HepG2 (cell line): Measurements from ENCODE around the gene BTF3L4. TPM values are rescaled to one million over a fixed set of nuclear protein-coding genes. Genes with fewer than 3 reads are reported as not detected.

ENCODE experiments used
- ATAC-seq: fragments of 200-7000 bp; cut with Tn5 transposase; 3 replicates; pipeline ENCODE4 v1.9.1; 2020; ENCODE audit warnings: mild to moderate bottlenecking, moderate library complexity
- BruUV-seq: library from RNA; stranded (reverse); fragments of 400-500 nt; replicated peaks from 2 replicates; lab custom pipeline; 2021; lab: Mats Ljungman, UMichigan
- CTCF ChIA-PET: fragments of 300-600 bp; formaldehyde crosslinking; extraction: SDS; loops from one replicate; lab custom pipeline; 2021; ENCODE audit warnings: low total read pairs, inconsistent platforms, low intra/inter-chr PET ratio; lab: Yijun Ruan, JAX
- POLR2A ChIA-PET: fragments of 350-600 bp; sonication (Branson Sonifier 250); formaldehyde crosslinking; loops from one replicate; lab custom pipeline; 2020; ENCODE audit warnings: antibody characterized with exemption, inconsistent platforms; lab: Yijun Ruan, JAX
- DNase-seq: peaks from one replicate; pipeline ENCODE4 v3.0.0-alpha.2; 2015; ENCODE audit warnings: low spot score
- FAIRE-seq: peaks from 3 replicates; lab custom pipeline; 2011; peaks lifted over from hg19 to GRCh38; lab: Jason Lieb, UNC
- H2AFZ ChIP-seq: one replicate; pipeline ENCODE4 v1.6.1; 2011; ENCODE audit warnings: low read length, inconsistent platforms
- H3K27ac ChIP-seq: fragments of 300-600 bp; 3 replicates; pipeline ENCODE4 v1.8.0; 2011; ENCODE audit warnings: mixed run types, mild to moderate bottlenecking, mixed read lengths, low read length, inconsistent platforms; ENCODE audit not compliant: insufficient read depth; ENCODE audit errors: extremely low read length
- H3K27me3 ChIP-seq, 2 experiments: fragments of 200-600 bp in 1 of 2; 2 replicates in 1 of 2; 3 replicates in 1 of 2; pipeline versions ENCODE4 v1.6.0 to v1.8.0; 2011; ENCODE audit warnings: low read length in 2 of 2, mild to moderate bottlenecking in 2 of 2, moderate library complexity in 2 of 2, inconsistent platforms in 1 of 2; ENCODE audit not compliant: insufficient read depth in 2 of 2, control insufficient read depth in 1 of 2
- H3K36me3 ChIP-seq, 2 experiments: fragments of 200-600 bp in 1 of 2; replicated peaks in 1 of 2; 2 replicates in 1 of 2; 3 replicates in 1 of 2; pipeline versions ENCODE4 v1.5.1 to v1.8.0; 2011; ENCODE audit warnings: low read length in 2 of 2, inconsistent platforms in 1 of 2; ENCODE audit not compliant: insufficient read depth in 2 of 2, control insufficient read depth in 1 of 2
- H3K4me1 ChIP-seq: 2 replicates; pipeline ENCODE4 v1.5.1; 2012; ENCODE audit warnings: low read length, inconsistent platforms; ENCODE audit not compliant: insufficient read depth
- H3K4me2 ChIP-seq: 2 replicates; pipeline ENCODE4 v1.6.0; 2011; ENCODE audit warnings: low read depth, low read length, inconsistent platforms
- H3K4me3 ChIP-seq, 3 experiments: fragments of 200-600 bp in 1 of 3; sonication (generic), shearing (Covaris generic) in 1 of 3; replicated peaks in 1 of 3; 2 replicates each; pipeline ENCODE4 v1.5.1; 2011 to 2016; ENCODE audit warnings: low read length in 3 of 3, inconsistent platforms in 2 of 3, low read depth in 2 of 3, mild to moderate bottlenecking in 2 of 3, control low read depth in 1 of 3, mixed read lengths in 1 of 3; ENCODE audit not compliant: insufficient read depth in 1 of 3
- H3K79me2 ChIP-seq: one replicate; pipeline ENCODE4 v1.6.1; 2011; ENCODE audit warnings: low read length, inconsistent platforms; ENCODE audit not compliant: insufficient read depth
- H3K9ac ChIP-seq: 2 replicates; pipeline ENCODE4 v1.6.0; 2011; ENCODE audit warnings: mild to moderate bottlenecking, low read depth, low read length, inconsistent platforms; ENCODE audit not compliant: insufficient read depth
- H3K9me3 ChIP-seq: 2 replicates; pipeline ENCODE4 v1.5.1; 2012; ENCODE audit warnings: mild to moderate bottlenecking, low read length
- H4K20me1 ChIP-seq: 2 replicates; pipeline ENCODE4 v1.6.0; 2011; ENCODE audit warnings: inconsistent platforms, mild to moderate bottlenecking, low read length, moderate library complexity; ENCODE audit not compliant: insufficient read depth
- AKAP8 ChIP-seq: sonication (generic); formaldehyde crosslinking; IDR thresholded peaks from 2 replicates; pipeline ENCODE4 v1.5.1; 2020; ENCODE audit warnings: mild to moderate bottlenecking, missing genetic modification reagents
- ATF7-NPFF ChIP-seq: sonication (generic); formaldehyde crosslinking; IDR thresholded peaks from 2 replicates; pipeline ENCODE4 v1.8.1; 2023; ENCODE audit warnings: mild to moderate bottlenecking, low read depth, missing genetic modification reagents, moderate library complexity
- CBX1 ChIP-seq: IDR thresholded peaks from one replicate; pipeline ENCODE4 v1.6.1; 2016; ENCODE audit warnings: antibody characterized with exemption, low read depth
- HIVEP1 ChIP-seq: sonication (generic); formaldehyde crosslinking; IDR thresholded peaks from 2 replicates; pipeline ENCODE4 v1.4.0; 2020; ENCODE audit warnings: mild to moderate bottlenecking, missing genetic modification reagents
- MLXIP ChIP-seq: sonication (generic); formaldehyde crosslinking; IDR thresholded peaks from 2 replicates; pipeline ENCODE4 v1.9.0; 2021; ENCODE audit warnings: missing genetic modification reagents, borderline replicate concordance
- POGZ ChIP-seq: sonication (generic); formaldehyde crosslinking; IDR thresholded peaks from 2 replicates; pipeline ENCODE4 v1.4.0; 2020; ENCODE audit warnings: mild to moderate bottlenecking, missing genetic modification reagents
- RBM22 ChIP-seq: fragments of 200-400 bp; formaldehyde crosslinking; optimal IDR thresholded peaks from 2 replicates; pipeline ENCODE3; 2017; ENCODE audit warnings: mild to moderate bottlenecking, low read length, moderate library complexity
- TRAFD1 ChIP-seq: sonication (generic); formaldehyde crosslinking; IDR thresholded peaks from 2 replicates; pipeline ENCODE4 v1.5.1; 2020; ENCODE audit warnings: missing genetic modification reagents, mild to moderate bottlenecking, borderline replicate concordance
- UBTF ChIP-seq: sonication (generic); formaldehyde crosslinking; IDR thresholded peaks from 2 replicates; pipeline ENCODE4 v1.4.0; 2020; ENCODE audit warnings: mild to moderate bottlenecking, missing genetic modification reagents
- USF2 ChIP-seq, 2 experiments: sonication (generic) in 1 of 2; formaldehyde crosslinking in 1 of 2; IDR thresholded peaks; 2 replicates each; pipeline versions ENCODE4 v1.5.1 to v1.6.1; 2011 to 2020; ENCODE audit warnings: borderline replicate concordance in 1 of 2, low read depth in 1 of 2, low read length in 1 of 2, mild to moderate bottlenecking in 1 of 2, missing genetic modification reagents in 1 of 2, moderate library complexity in 1 of 2
- ZNF629 ChIP-seq: sonication (generic); formaldehyde crosslinking; conservative IDR thresholded peaks from 2 replicates; pipeline ENCODE4 v1.5.0; 2020; ENCODE audit warnings: missing genetic modification reagents
- ZNF652 ChIP-seq: IDR thresholded peaks from 2 replicates; pipeline ENCODE4 v1.6.1; 2016; ENCODE audit warnings: low read depth, borderline replicate concordance
- in situ Hi-C: cut with HindIII; loops from 2 replicates; pipeline ENCODE4 v1.10.0; 2017; ENCODE audit warnings: low pct_unique_long_range_greater_than_20kb; ENCODE audit not compliant: extremely low pct_ligation_motif_present
- intact Hi-C: fragments of 100-400 bp; cut with micrococcal nuclease; formaldehyde crosslinking; loops from one replicate; pipeline ENCODE4 v1.10.0; 2022; ENCODE audit not compliant: unreplicated experiment
- polyA plus RNA-seq, 8 experiments: library from polyadenylated mRNA; depleted of rRNA in 3 of 8; stranded (reverse) in 7 of 8; unstranded in 1 of 8; fragments of >200 nt; fragmentation: Illumina TruSeq in 4 of 8; extraction: Trizol in 4 of 8; gene quantifications; 2 replicates each; pipeline versions ENCODE4 v1.2.1 to v1.2.3, GENCODE V29; 2011 to 2016; ENCODE audit warnings: low read depth in 4 of 8, missing spikeins in 1 of 8, mixed read lengths in 1 of 8; ENCODE audit not compliant: insufficient read depth in 1 of 8
- total RNA-seq, 5 experiments: library from RNA; depleted of rRNA; stranded (reverse); fragments of >200 nt; fragmentation: Illumina TruSeq; extraction: Trizol; gene quantifications; 2 replicates each; pipeline ENCODE4 v1.2.3, GENCODE V29; 2016; ENCODE audit warnings: low read depth in 1 of 5

BTF3L4 gene
- total and polyA plus RNA-seq, 2 of the 13 experiments (the other 11 are each of a cell fraction or from before 2014, with no cell fraction given), result 59.0 to 74.3 TPM

- H3K9ac ChIP-seq, result no peak overlapping the region
- peaks cover 74% of the 10 kb centered on the region for H3K79me2 ChIP-seq
- H3K9me3 ChIP-seq, result no peaks in the 10 kb centered on the region
- no peak overlapping the region for H3K27ac ChIP-seq
- FAIRE-seq (no peak), DNase-seq (no peak), ATAC-seq (no peak)
- intact Hi-C loops (no loop called here), in situ Hi-C loops (no loop called here)
- ChIA-PET CTCF (no interaction called here), POLR2A (interaction anchor here (1.6 kb wide), 1 partner anchor 21 kb away, joined by 11 read pairs; no protein-coding TSS in a partner anchor)
- BruUV-seq, result no TSS peak
- H3K27me3 ChIP-seq, result no peaks in the 10 kb centered on the region; a peak in 1 of 5 replicates
- H4K20me1 ChIP-seq, result peaks cover 36% of the 10 kb centered on the region
- TF ChIP-seq CBX1 (no peak), POGZ (CRISPR knock-in tag) (no peak), HIVEP1 (CRISPR knock-in tag) (no peak), MLXIP (CRISPR knock-in tag) (no peak), AKAP8 (CRISPR knock-in tag) (no peak), ZNF629 (CRISPR knock-in tag) (no peak), ZNF652 (CRISPR knock-in tag) (no peak), ATF7-NPFF (CRISPR knock-in tag) (no peak), USF2 (IDR thresholded peaks at IDR 0.05; ENCODE audit: low read depth, low read length) (no peak), USF2 (CRISPR knock-in tag; IDR thresholded peaks at IDR 0.05; ENCODE audit: borderline replicate concordance) (no peak), RBM22 (no peak), UBTF (CRISPR knock-in tag) (no peak), TRAFD1 (CRISPR knock-in tag) (no peak)
- TF ChIP-seq, all 625 proteins: peak for 0
- no peak overlapping the region for H2AFZ ChIP-seq
- H3K4me1 ChIP-seq, result peaks cover 43% of the 10 kb centered on the region
- H3K4me3 ChIP-seq, result no peak overlapping the region
- peaks cover 12 to 33% of the 10 kb centered on the region in 2 experiments for H3K36me3 ChIP-seq
- peak overlapping the region; percentile 40 for H3K4me2 ChIP-seq
Observed at GRCh38 chr1:52059321-52059720, 3.2 kb downstream of the BTF3L4 start.
